Heart right ventricle (tissue), 16 donors: ENCODE data around the gene ALX4. TPM values are rescaled to one million over a fixed set of nuclear protein-coding genes. Genes with fewer than 3 reads are reported as not detected.

ENCODE experiments used
- ATAC-seq, 8 donors: fragments of 200-7000 bp; cut with Tn5 transposase; one replicate each; pipeline ENCODE4 v1.9.1; 2020; ENCODE audit warnings: mild to moderate bottlenecking in 8 of 8, moderate library complexity in 8 of 8, moderate number of reproducible peaks in 1 of 8
- DNase-seq, 2 donors: peaks; one replicate each; pipeline ENCODE4 v3.0.0-alpha.2; 2020
- H3K27ac ChIP-seq, 10 donors: fragments of 200-600 bp; sonication (generic) in 2 of 10; one replicate each; pipeline versions ENCODE4 v1.5.0 to v1.8.0; 2020 to 2022; ENCODE audit warnings: mild to moderate bottlenecking in 3 of 10
- H3K27me3 ChIP-seq, 7 donors: fragments of 200-600 bp; one replicate each; pipeline ENCODE4 v1.8.0; 2021 to 2022; ENCODE audit warnings: mild to moderate bottlenecking in 2 of 7
- H3K36me3 ChIP-seq, 9 donors: fragments of 200-600 bp; sonication (generic) in 1 of 9; one replicate each; pipeline versions ENCODE4 v1.5.0 to v1.8.0; 2020 to 2022; ENCODE audit warnings: mild to moderate bottlenecking in 2 of 9
- H3K4me1 ChIP-seq, 9 donors: fragments of 200-600 bp; sonication (generic) in 1 of 9; one replicate each; pipeline versions ENCODE4 v1.5.0 to v1.8.0; 2020 to 2022; ENCODE audit warnings: mild to moderate bottlenecking in 4 of 9
- H3K4me3 ChIP-seq, 10 donors: fragments of 200-600 bp; sonication (generic) in 2 of 10; one replicate each; pipeline versions ENCODE4 v1.5.0 to v1.8.0; 2020 to 2022; ENCODE audit warnings: mild to moderate bottlenecking in 7 of 10, moderate library complexity in 2 of 10
- H3K9me3 ChIP-seq, 11 donors: fragments of 200-600 bp in 10 of 11; sonication (generic) in 2 of 11; one replicate each; pipeline versions ENCODE4 v1.5.0 to v1.8.0; 2013 to 2022; ENCODE audit warnings: mild to moderate bottlenecking in 2 of 11, control low read depth in 1 of 11, moderate library complexity in 1 of 11
- WGBS, 2 donors: extraction: QIAGEN DNeasy Blood & Tissue Kit; methylation state at CpG; one replicate each; pipeline ENCODE4 v1.1.7; 2013; ENCODE audit warnings: inconsistent platforms in 1 of 2; 5-methylcytosine and 5-hydroxymethylcytosine counted together
- intact Hi-C, 10 donors: fragments of 100-400 bp; cut with DNase I; formaldehyde crosslinking; loops; one replicate each; pipeline versions ENCODE4 v1.11.1 to v1.14.2; 2022
- long read RNA-seq, 3 donors: library from polyadenylated mRNA; unstranded; transcript quantifications; one replicate each; pipeline ENCODE4 v2.0.0, GENCODE V29; 2020 to 2021
- polyA plus RNA-seq, 2 donors: library from polyadenylated mRNA; stranded (reverse); fragments of 200-250 nt; gene quantifications; one replicate each; pipeline ENCODE4 v1.2.3, GENCODE V29; 2013
- total RNA-seq, 10 donors: library from RNA; stranded (reverse); fragmentation: NEBNext Ultra II Directional in 3 of 10; extraction: Animal tissue kit (Norgen Biotek cat#: 25700) in 3 of 10; gene quantifications; one replicate each; pipeline versions ENCODE4 v1.2.1 to v1.2.4, GENCODE V29; 2021 to 2023
- TF ChIP-seq, protein P1 (sequence below), 9 donors: fragments of 200-600 bp; sonication (generic) in 2 of 9; IDR thresholded peaks; one replicate each; pipeline versions ENCODE4 v1.5.0 to v1.8.0; 2021 to 2022; ENCODE audit warnings: antibody characterized with exemption in 9 of 9, mild to moderate bottlenecking in 5 of 9, moderate library complexity in 1 of 9
- donor health status: Arrhythmogenic right ventricular cardiomyopathy.
- donor health status: ischemic (EF 13 %, LVEDD 7.1; RV severe dilation, severe dysfunction).
- donor health status: healthy with polysubstance abuse.
- donor health status: DM: no; HTN: yes; CAD: no.
- donor health status: DM: no; HTN: no; CAD: no.
- donor health status: ischemic (EF 25% LVEDD 6.9; RV normal size, moderate dysfunction).
- donor health status: ischemic (EF 25% LVEDD 5.7; RV mildly dilated, moderate dysfunction).
- donor health status: healthy.
- donor health status: DM: yes; HTN: yes; CAD: no.
- donor health status: Ischemic cardiomyopathy.
- donor health status: ischemic (EF 35%, LVEDD 5.7; RV mildly dilated, moderate dysfunction).
- donor health status: nonischemic (EF 11% LVEDD 7.7; RV severe dilation, severe dysfunction).
- donor health status: DM: yes; HTN: yes; CAD: no.
- donor health status: PGD.
- donor health status: ischemic (EF 29% LVEDD 5.4; RV normal size, mild dysfunction).
- donor health status: nonischemic (EF 23%, LVEDD 6.1; RV moderate dilation, normal function).

Gene ALX4
- under 1 TPM in 5 of 10 donors, not detected in 5; 0.05 to 0.07 (median 0.06) TPM for total RNA-seq
- under 1 TPM; 0.01 to 0.07 TPM for polyA plus RNA-seq
- long read RNA-seq, donor 1 = 0 reads
- long read RNA-seq, donor 2 = 0 reads
- long read RNA-seq, donor 3, partial matches to known transcripts = 0 of 2 reads
- long read RNA-seq, donor 3, other reads (novel, unspliced or antisense) = 2 of 2 reads

DNA sequence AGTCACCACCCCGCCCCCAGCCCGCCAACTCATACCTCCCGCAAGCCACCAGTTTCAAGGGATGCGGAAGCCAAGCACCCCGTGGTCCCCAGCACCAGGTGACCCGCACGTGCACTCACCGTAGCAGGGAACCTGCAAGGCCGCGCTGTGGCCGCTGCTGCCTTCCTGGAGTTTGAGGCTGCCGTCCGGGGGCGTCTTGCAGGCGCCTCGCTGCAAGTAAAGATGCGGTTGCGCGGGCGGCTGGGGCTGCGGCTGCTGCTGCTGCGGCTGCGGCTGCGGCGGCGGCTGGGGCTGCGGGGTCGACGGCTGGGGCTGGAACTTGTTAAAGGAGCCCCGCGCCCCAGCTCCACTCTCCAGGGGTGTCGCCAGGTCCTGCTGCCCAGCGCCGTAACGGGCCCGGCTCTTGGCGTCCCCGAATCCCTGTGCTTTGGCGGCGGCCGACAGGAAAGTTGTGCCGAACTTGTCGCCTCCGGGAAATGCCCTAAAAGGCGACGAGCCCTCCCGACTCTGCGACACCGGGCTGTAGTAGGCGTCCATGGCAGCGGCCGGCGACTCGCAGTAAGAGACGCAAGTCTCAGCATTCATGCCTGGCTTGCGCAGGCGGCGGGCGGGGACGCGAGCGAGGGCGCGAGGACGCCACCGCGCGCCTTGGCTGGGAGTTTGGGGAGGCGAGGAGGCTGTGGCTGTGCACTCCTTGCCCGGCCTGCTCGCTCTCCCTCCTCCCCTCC is at the start of gene ALX4:
Gene ALX4, minus strand, starts transcription at position 662 of the 728 bp plus-strand sequence. Its CDS starts 77 bp downstream, at position 585.
- Histone ChIP-seq H3K9me3 (no peaks in the 10 kb centered on the region), H3K36me3 (no peaks in the 10 kb centered on the region), H3K4me1 (peaks cover 17 to 45% (median 31%) of the 10 kb centered on the region in 9 donors), H3K27ac (no peak within 1 kb of the TSS), H3K27me3 (peaks cover 62 to 100% (median 100%) of the 10 kb centered on the region in 7 donors), H3K4me3 (peak within 1 kb of the TSS; percentile 34 to 58 (median 46))
- peak; percentile 53 to 82 (median 73) for ATAC-seq
- WGBS, 2 donors = 1% methylated on average over 57 to 71 of the region's 71 CpGs
- intact Hi-C loops = loop anchor here in 1 of 10 donors (10.0 kb wide), 1 partner anchor 175 kb away; no protein-coding TSS in a partner anchor
- DNase-seq = peak; percentile 21 to 54
- TF ChIP-seq, protein P1, sequence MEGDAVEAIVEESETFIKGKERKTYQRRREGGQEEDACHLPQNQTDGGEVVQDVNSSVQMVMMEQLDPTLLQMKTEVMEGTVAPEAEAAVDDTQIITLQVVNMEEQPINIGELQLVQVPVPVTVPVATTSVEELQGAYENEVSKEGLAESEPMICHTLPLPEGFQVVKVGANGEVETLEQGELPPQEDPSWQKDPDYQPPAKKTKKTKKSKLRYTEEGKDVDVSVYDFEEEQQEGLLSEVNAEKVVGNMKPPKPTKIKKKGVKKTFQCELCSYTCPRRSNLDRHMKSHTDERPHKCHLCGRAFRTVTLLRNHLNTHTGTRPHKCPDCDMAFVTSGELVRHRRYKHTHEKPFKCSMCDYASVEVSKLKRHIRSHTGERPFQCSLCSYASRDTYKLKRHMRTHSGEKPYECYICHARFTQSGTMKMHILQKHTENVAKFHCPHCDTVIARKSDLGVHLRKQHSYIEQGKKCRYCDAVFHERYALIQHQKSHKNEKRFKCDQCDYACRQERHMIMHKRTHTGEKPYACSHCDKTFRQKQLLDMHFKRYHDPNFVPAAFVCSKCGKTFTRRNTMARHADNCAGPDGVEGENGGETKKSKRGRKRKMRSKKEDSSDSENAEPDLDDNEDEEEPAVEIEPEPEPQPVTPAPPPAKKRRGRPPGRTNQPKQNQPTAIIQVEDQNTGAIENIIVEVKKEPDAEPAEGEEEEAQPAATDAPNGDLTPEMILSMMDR (IDR thresholded peaks at IDR 0.05) = no peak

DNA sequence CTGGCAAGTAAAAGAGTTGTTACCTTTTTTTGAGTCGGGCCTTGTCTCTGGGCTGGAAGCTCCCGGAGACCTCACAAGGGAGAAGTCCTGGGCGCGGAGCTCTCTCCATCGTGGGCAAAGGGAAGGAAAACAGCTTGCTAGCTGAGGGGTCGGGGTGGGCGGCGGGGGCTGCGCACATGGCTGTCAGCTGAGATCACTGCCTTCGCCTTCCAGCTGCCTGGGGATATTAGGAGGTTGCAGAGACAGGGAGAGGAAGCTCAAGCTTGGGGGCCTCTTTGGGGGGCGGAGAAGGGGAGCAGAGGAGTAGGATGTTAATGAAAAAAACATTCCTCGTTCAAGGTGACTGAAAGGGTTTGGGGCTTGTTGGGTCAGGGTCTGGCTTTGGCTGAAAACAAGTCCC is 49.2 kb upstream of the ALX4 start:
- no peak for DNase-seq
- peaks cover 0 to 10% (median 0%) of the 10 kb centered on the region in 11 donors for H3K9me3 ChIP-seq
- intact Hi-C loops = loop anchor here in 1 of 10 donors (10.0 kb wide), 1 partner anchor 126 kb away; no protein-coding TSS in a partner anchor
- no peaks in the 10 kb centered on the region for H3K4me1 ChIP-seq
- no peak overlapping the region for H3K4me3 ChIP-seq
- TF ChIP-seq, protein P1 (IDR thresholded peaks at IDR 0.05) = no peak
- H3K27ac ChIP-seq = no peak overlapping the region
- peaks cover 0 to 13% (median 0%) of the 10 kb centered on the region in 7 donors for H3K27me3 ChIP-seq
- ATAC-seq = no peak
- WGBS, 2 donors = 73% methylated on average over 12 of the region's 12 CpGs
- H3K36me3 ChIP-seq = no peaks in the 10 kb centered on the region

DNA sequence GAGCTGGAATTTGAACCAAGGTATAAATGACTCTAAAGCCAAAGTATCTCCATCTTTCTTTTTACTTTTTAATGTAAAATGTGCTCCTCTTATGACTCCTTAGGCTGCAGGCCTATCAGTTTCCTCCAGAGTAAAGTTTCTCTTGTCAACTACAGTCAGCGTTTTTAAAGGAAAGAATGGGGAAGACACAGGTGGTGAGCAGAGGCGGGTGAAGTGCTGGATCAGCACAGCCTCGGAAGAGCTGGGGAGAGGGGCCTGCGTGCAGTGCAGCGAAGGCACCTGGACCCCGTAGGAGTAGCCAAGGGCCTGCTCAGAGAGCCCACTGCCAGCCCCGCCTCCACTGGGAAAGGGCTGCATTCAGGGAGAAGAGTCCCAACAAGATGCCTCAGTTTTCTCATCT is 48.8 kb upstream of the ALX4 start:
- H3K27ac ChIP-seq = no peak overlapping the region
- H3K27me3 ChIP-seq = peaks cover 0 to 13% (median 0%) of the 10 kb centered on the region in 7 donors
- H3K36me3 ChIP-seq = no peaks in the 10 kb centered on the region
- no peak for ATAC-seq
- DNase-seq = no peak
- intact Hi-C loops = loop anchor here in 1 of 10 donors (10.0 kb wide), 1 partner anchor 126 kb away; no protein-coding TSS in a partner anchor
- H3K4me1 ChIP-seq = no peaks in the 10 kb centered on the region
- 84 to 87% methylated on average over 7 of the region's 7 CpGs for WGBS, 2 donors
- H3K9me3 ChIP-seq = peaks cover 0 to 6% (median 0%) of the 10 kb centered on the region in 11 donors
- no peak overlapping the region for H3K4me3 ChIP-seq
- TF ChIP-seq, protein P1 (IDR thresholded peaks at IDR 0.05) = no peak

DNA sequence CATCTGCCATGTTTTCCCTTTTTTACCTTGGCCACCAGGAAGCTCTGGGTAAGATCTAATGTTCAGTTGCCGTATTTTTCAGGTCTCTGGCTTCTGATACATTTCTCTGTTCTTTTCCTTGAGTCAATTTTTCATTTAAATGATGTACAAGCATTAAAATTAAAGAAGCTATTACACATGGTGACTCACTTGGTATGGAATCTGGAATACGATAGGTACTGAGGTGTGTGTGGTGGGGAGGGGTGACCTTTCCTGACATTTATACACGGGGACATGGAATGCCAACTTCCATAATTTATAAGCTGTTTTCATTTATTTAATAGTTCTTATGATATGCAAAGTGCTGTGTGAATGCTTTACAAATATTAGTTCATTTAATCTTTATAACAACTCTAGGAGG is 47.8 kb upstream of the ALX4 start:
- H3K9me3 ChIP-seq = no peaks in the 10 kb centered on the region
- intact Hi-C loops = loop anchor here in 1 of 10 donors (10.0 kb wide), 1 partner anchor 127 kb away; no protein-coding TSS in a partner anchor
- H3K27ac ChIP-seq = no peak overlapping the region
- no peak for DNase-seq
- peaks cover 0 to 12% (median 0%) of the 10 kb centered on the region in 7 donors for H3K27me3 ChIP-seq
- no peaks in the 10 kb centered on the region for H3K4me1 ChIP-seq
- TF ChIP-seq, protein P1 (IDR thresholded peaks at IDR 0.05) = no peak
- no peaks in the 10 kb centered on the region for H3K36me3 ChIP-seq
- ATAC-seq = no peak
- H3K4me3 ChIP-seq = no peak overlapping the region
- WGBS, 2 donors = 92 to 95% methylated on average over 3 of the region's 3 CpGs
